WI38 (cell line): ENCODE measurements around the gene CPXM2.

Experiments used
- H3K4me3 ChIP-seq: 2 replicates; pipeline ENCODE4 v1.5.1; 2011; ENCODE audit warnings: low read depth, mild to moderate bottlenecking, control low read depth, low read length
- TF ChIP-seq, protein P1 (sequence below): IDR thresholded peaks from 2 replicates; pipeline ENCODE4 v1.5.1; 2012; ENCODE audit warnings: low read depth, mild to moderate bottlenecking, control low read depth, low read length

Gene CPXM2

DNA sequence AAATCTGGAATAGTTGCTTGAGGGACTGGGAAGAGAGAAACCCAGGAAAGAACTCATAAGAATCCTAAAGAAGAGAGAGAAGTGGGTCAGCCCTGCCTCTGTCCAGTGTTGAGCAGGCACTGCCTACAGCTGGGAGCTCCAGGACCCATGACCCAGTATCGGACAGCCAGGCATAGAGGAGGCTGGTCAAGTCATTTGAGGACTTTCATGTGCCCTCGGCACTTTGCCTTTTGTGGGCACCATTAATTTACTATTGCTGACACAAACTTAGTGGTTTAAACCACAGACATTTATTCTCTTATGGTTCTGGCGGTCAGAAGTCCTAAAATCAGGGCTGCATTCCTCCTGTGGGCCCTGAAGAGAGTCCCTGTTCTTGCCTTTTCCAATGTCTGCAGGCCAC lies 60.3 kb downstream of the CPXM2 start:
- H3K4me3 ChIP-seq = no peak overlapping the region
- TF ChIP-seq, protein P1, sequence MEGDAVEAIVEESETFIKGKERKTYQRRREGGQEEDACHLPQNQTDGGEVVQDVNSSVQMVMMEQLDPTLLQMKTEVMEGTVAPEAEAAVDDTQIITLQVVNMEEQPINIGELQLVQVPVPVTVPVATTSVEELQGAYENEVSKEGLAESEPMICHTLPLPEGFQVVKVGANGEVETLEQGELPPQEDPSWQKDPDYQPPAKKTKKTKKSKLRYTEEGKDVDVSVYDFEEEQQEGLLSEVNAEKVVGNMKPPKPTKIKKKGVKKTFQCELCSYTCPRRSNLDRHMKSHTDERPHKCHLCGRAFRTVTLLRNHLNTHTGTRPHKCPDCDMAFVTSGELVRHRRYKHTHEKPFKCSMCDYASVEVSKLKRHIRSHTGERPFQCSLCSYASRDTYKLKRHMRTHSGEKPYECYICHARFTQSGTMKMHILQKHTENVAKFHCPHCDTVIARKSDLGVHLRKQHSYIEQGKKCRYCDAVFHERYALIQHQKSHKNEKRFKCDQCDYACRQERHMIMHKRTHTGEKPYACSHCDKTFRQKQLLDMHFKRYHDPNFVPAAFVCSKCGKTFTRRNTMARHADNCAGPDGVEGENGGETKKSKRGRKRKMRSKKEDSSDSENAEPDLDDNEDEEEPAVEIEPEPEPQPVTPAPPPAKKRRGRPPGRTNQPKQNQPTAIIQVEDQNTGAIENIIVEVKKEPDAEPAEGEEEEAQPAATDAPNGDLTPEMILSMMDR = no peak

DNA sequence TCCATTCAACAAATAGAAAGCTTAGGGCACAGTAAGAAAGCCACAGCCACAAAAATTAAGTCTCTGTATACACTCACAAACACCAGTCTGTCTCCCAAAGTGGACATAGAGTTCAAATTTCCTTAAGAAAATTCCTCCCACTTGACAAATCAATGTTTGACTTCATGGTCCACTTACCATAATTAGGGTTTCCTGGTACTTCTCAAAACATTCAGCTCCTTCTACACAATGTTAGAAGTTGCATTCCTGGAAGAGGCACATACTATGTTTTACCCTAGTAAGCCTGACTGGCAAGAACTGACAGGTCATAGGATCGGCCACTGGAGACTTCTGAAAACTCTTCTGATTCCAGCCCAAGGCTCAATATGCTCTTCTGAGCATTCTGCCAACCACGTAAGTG lies 70.5 kb downstream of the CPXM2 start:
- TF ChIP-seq, protein P1 = no peak
- H3K4me3 ChIP-seq = no peak overlapping the region

- TF ChIP-seq, protein P1 = no peak
- no peak overlapping the region for H3K4me3 ChIP-seq
Measured at GRCh38 chr10:123809632-123810031, 82.0 kb downstream of the CPXM2 start.

GRCh38 chr10:123808906-123809305 lies 82.7 kb downstream of the CPXM2 start:
- TF ChIP-seq, protein P1 = no peak
- H3K4me3 ChIP-seq = no peak overlapping the region

GRCh38 chr10:123808286-123808685 lies 83.3 kb downstream of the CPXM2 start:
- H3K4me3 ChIP-seq = no peak overlapping the region
- TF ChIP-seq, protein P1 = no peak

DNA sequence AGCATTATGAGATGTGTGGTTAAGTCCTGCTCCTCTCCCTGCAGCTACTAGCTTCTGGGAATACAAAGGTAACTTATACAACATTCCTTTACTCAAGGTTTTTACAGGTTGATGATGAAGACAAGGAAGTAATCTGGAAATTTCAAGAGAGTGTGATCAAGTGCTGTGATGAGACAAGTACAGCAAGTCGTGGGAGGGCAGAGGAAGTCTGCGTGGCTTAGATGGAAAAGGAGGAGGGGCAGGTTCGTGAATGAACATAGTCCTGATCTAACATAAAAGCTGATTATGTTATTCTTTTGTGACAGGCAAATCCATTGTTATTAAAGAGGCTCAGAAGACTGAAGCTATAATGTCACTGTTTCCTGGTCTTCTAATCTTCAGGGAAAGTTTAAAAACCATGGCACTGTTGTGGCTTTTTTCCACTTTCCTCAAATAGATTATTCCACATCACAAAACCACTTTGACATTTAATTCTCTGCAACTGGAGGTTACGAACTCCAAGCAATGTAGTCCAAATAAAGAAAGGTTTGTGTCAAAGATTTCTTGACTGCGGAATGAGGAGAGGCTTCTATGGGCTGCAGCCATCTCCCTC lies 84.1 kb downstream of the CPXM2 start:
- no peak overlapping the region for H3K4me3 ChIP-seq
- TF ChIP-seq, protein P1 = no peak

GRCh38 chr10:123804716-123805115 lies 86.9 kb downstream of the CPXM2 start:
- TF ChIP-seq, protein P1 = no peak

More at GRCh38 chr10:123804716-123805115, 86.9 kb downstream of the CPXM2 start:
- H3K4me3 ChIP-seq = no peak overlapping the region
